ENCODE results near the gene ESYT3. TPM values are rescaled to one million over a fixed set of nuclear protein-coding genes. Genes with fewer than 3 reads are reported as not detected.
"Not testable (repeated sequence)": the region's sequence is repeated elsewhere in the genome, so short reads cannot be mapped to it uniquely, and the experiment has no call there.

ESYT3 gene
- total RNA-seq, 1 donor from 2014 or later, result not detected

DNA sequence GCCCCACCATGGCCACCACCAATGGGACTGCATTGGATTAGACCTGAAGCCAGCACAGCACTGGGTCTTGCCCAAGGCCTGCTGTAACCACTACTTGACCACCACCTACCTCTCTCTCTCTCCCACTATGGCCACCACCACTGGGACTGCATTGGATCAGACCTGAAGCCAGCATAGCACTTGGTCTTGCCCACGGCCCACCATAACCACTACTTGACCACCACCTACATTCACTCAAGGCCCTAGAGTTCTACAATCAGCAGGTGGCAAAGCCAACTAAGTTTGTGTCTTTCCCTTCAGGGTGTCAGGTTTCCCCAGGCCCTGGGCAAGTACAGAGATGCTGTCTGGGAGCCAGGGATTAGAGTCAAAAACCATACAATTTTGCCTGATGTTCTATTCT, 57.6 kb downstream of the ESYT3 start:
- Mint-ChIP-seq H3K9me3 (peaks cover 14% of the 10 kb centered on the region), H3K27ac (no peak overlapping the region), H3K36me3 (ENCODE audit: low read depth) (no peaks in the 10 kb centered on the region), H3K27me3 (no peaks in the 10 kb centered on the region), H3K4me3 (no peak overlapping the region), H3K4me1 (no peaks in the 10 kb centered on the region)
- TF ChIP-seq, protein P1, sequence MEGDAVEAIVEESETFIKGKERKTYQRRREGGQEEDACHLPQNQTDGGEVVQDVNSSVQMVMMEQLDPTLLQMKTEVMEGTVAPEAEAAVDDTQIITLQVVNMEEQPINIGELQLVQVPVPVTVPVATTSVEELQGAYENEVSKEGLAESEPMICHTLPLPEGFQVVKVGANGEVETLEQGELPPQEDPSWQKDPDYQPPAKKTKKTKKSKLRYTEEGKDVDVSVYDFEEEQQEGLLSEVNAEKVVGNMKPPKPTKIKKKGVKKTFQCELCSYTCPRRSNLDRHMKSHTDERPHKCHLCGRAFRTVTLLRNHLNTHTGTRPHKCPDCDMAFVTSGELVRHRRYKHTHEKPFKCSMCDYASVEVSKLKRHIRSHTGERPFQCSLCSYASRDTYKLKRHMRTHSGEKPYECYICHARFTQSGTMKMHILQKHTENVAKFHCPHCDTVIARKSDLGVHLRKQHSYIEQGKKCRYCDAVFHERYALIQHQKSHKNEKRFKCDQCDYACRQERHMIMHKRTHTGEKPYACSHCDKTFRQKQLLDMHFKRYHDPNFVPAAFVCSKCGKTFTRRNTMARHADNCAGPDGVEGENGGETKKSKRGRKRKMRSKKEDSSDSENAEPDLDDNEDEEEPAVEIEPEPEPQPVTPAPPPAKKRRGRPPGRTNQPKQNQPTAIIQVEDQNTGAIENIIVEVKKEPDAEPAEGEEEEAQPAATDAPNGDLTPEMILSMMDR (IDR thresholded peaks at IDR 0.05), result no peak
- DNase-seq (no peak), ATAC-seq (ENCODE audit: low read depth) (no peak)
- POLR2A ChIA-PET, result no interaction called here
- CTCF ChIA-PET, result no interaction called here
- intact Hi-C loops (cut with micrococcal nuclease), result no loop called here

DNA sequence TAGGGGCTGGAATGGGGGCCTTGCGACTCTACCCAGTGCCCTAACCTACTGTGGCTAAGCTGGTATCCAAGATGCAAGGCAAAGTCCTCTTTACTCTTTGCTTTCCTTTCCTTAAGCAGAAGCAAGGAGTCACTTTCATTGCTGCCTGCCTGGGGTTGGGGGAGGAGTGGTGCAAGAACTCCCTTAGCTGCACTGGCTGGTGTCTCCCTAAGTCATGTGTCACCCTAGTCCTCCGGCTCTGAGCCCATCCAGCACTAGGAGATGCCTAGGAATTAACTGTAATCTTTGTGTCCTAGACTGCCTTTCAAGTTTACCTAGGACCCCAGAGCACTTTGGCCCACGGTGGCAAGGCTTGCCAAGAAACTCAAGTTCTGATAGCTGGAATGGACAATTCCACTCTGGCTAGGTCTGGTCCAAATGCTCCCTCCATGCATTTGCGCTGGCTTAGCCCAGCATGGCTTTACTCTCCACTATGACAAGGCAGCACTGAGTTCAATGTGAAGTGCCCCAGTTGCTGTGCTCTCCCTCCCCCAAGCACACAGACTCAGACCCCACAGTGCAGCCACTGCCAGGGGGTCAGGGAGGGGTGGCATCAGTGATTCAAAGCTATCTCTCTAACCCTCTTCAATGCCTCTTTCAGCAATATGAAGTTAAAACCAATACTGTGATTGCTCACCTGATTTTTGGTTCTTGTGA, 58.7 kb downstream of the ESYT3 start:
- Mint-ChIP-seq H3K27me3 (no peaks in the 10 kb centered on the region), H3K4me1 (no peaks in the 10 kb centered on the region), H3K9me3 (peaks cover 7% of the 10 kb centered on the region), H3K36me3 (ENCODE audit: low read depth) (no peaks in the 10 kb centered on the region), H3K4me3 (no peak overlapping the region), H3K27ac (no peak overlapping the region)
- ChIA-PET POLR2A (no interaction called here), CTCF (no interaction called here)
- intact Hi-C loops (cut with micrococcal nuclease), result no loop called here
- no peak for DNase-seq
- no peak for ATAC-seq (ENCODE audit: low read depth)
- TF ChIP-seq, protein P1 (IDR thresholded peaks at IDR 0.05), result no peak

DNA sequence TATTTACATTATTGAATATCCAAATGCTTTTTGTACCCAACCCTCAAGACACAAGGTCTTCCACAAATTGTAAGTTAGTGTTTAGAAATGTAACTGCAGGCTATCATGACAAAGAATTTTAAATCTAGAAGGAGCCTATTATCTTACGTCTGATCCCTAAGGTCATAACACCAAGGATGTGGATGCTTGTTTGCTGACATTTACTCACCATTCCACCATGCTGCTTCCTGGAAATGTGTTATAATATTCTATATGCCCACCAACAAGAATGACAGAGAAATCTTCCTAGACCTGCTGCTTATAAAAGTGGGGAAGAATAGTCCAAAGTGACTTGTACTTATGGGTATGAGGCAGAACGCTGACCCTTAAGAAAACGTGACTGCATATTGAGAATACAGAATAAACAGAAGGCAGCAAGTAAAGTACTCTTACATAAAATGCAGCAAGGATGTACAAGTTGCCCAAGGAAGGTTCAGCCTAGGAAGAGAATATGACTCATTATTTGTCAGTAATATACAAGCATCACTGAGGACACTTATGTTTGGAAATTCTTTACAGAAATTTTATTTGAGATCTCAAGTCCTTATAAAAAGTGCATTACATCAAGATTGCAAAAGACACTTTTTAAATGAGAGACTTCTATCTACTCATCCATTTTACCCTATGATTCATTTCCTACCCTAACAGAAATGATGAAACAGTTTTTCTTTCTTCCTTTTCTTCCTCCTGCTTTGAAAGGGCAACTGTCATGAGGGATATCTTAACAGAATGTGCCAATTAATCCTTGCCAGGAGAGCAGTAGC, 59.6 kb downstream of the ESYT3 start:
- Mint-ChIP-seq H3K36me3 (ENCODE audit: low read depth) (no peaks in the 10 kb centered on the region), H3K4me1 (no peaks in the 10 kb centered on the region), H3K27me3 (no peaks in the 10 kb centered on the region), H3K4me3 (no peak overlapping the region), H3K9me3 (peaks cover 4% of the 10 kb centered on the region), H3K27ac (no peak overlapping the region)
- ATAC-seq (ENCODE audit: low read depth) (no peak), DNase-seq (no peak)
- POLR2A ChIA-PET, result no interaction called here
- TF ChIP-seq, protein P1 (IDR thresholded peaks at IDR 0.05), result no peak
- intact Hi-C loops (cut with micrococcal nuclease), result no loop called here
- CTCF ChIA-PET, result no interaction called here

DNA sequence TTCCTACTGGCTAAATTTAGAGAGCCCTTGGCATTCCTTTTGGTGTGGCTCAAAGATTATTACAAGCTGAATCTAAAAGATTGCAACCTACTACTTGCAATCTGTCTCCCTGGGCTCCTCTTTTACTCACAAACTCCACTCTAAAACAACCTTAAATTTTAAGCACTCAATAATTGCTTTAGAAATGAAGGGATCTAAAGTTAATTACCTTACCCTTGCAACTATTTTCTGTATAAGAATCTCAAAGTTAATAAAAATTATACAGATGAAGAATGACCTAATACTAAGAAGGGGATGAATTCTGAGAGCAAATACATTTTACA, 60.2 kb downstream of the ESYT3 start:
- TF ChIP-seq, protein P1 (IDR thresholded peaks at IDR 0.05), result no peak
- ChIA-PET CTCF (no interaction called here), POLR2A (no interaction called here)
- intact Hi-C loops (cut with micrococcal nuclease), result no loop called here
- no peak overlapping the region for H3K4me3 Mint-ChIP-seq
- peaks cover 2% of the 10 kb centered on the region for H3K36me3 Mint-ChIP-seq (ENCODE audit: low read depth)
- H3K9me3 Mint-ChIP-seq, result no peaks in the 10 kb centered on the region
- H3K27me3 Mint-ChIP-seq, result no peaks in the 10 kb centered on the region
- DNase-seq (no peak), ATAC-seq (ENCODE audit: low read depth) (no peak)
- no peaks in the 10 kb centered on the region for H3K4me1 Mint-ChIP-seq
- no peak overlapping the region for H3K27ac Mint-ChIP-seq

DNA sequence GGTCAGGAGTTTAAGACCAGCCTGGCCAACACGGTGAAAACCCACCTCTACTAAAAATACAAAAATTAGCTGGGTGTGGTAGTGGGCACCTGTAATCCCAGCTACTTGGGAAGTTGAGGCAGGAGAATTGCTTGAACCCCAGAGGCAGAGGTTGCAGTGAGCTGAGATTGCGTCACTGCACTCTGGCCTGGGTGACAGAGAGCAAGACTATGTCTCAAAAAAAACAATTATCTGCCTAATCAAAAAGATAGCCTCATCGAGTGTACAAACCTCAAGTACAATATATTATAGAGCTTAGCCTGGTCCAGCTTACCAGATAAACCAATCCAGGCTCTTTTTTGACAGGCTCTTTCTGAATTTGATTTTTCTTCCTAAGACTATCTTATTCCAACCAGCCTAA, 61.2 kb downstream of the ESYT3 start:
- ATAC-seq (ENCODE audit: low read depth); CTCF ChIA-PET; H3K4me1 Mint-ChIP-seq; H3K36me3 Mint-ChIP-seq (ENCODE audit: low read depth); H3K27ac Mint-ChIP-seq; DNase-seq; H3K9me3 Mint-ChIP-seq; intact Hi-C loops (cut with micrococcal nuclease); H3K4me3 Mint-ChIP-seq; H3K27me3 Mint-ChIP-seq; POLR2A ChIA-PET: not testable (repeated sequence)
